GM23248 (cell line): ENCODE measurements around the gene NOTCH2.

ENCODE experiments used
- EZH2 ChIP-seq: fragments of 200-600 bp; sonication (generic); IDR thresholded peaks from 2 replicates; pipeline ENCODE4 v1.6.1; 2018; ENCODE audit warnings: antibody characterized with exemption, mild to moderate bottlenecking; ENCODE audit not compliant: insufficient read depth, poor library complexity, severe bottlenecking
- EZH2phosphoT487 ChIP-seq: fragments of 200-600 bp; sonication (generic); IDR thresholded peaks from 2 replicates; pipeline ENCODE4 v1.6.1; 2018; ENCODE audit warnings: antibody characterized with exemption, moderate library complexity, mild to moderate bottlenecking, low read depth; ENCODE audit not compliant: insufficient read depth

DNA sequence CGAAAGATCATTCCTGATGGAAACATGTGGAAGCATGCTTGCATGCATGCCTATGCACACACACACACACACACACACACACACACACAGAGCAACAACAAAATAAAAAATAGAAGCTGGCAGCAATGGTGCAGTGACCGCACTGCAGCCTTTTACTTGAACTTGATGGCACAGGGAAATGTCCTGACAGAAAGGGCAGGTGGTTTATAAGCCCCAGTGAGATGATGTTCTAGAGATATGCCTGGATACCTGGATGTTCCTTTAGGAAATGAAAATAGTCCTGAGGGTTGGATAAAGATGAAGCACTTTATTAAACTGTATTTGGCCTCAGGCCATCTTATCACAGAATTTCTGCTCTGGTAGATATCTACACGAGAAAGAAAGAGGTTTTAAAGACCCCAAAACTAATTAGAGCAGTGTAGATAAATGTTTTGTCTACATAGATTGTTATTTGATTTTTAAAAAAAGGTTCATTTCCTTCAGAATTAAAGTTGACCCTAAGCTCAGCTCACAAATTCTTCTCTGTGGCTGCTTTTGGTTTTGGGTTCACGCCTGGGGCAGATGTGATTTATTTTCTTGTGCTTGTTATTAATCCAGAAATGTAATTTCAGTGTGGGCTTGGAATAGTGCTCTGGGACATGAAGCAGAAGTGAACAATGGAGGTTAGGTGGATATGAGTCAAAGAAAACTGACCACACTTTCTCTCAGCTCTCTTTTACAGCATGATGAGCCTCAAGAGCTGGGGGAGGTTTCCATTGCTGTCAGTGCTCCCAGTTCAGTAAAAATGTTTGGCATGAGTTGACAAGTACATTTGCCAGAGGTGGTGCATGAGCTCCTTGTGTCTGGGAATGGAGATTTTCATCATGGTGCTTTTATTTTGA lies 196.1 kb downstream of the NOTCH2 start:
- no peak for TF ChIP-seq EZH2
- TF ChIP-seq EZH2phosphoT487, result no peak
